DMS79 treated with DMSO at 0.1 percent for 48 hours (cell line): ENCODE measurements around the gene C5orf46.
A peak's percentile ranks its signal among the peaks of the same experiment; 100 is the strongest.
"Not testable (repeated sequence)": the region's sequence is repeated elsewhere in the genome, so short reads cannot be mapped to it uniquely, and the experiment has no call there.

Source experiments
- DNase-seq: peaks from one replicate; lab custom pipeline; 2025; lab: John Stamatoyannopoulos, UW

The C5orf46 gene

DNA sequence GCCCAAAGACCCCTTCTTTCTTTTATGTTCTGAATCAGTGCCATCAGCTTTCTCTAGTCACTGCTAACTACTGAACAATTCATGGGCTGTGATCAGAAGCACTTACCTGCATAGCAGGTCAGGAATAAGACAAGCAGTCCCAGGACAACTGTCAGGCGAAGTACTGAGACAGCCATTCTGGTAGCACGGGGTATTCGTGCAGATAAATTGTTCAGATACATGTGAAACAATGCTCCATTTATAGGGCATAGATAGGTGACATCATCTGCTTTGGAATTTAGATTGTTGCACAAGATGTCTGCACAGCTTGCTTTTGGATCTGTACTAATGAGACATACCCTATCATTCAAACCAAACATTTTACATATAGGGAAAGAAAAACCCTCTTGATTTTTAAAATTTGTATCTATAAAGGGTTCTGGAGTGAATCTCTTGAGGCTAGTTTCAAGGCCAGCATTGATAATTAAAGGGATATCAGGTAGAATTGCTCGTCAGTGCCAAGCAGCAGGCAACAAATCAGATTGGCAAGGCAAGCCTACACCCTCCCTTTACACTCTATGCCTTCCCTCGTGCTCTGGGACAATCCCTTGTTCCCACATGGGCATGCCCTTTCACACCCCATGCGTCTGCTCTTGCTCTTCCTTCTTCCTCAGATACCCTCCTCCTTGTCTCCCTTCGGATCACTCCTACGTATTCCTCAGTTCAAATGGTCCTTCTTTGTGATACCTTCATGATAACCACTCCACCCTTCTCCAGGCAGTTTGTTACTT, at the start of gene C5orf46:
Gene C5orf46 (minus strand): TSS at position 213 of the 770 bp plus-strand sequence. CDS start 37 bp downstream, at position 176.
- no peak for DNase-seq

DNA sequence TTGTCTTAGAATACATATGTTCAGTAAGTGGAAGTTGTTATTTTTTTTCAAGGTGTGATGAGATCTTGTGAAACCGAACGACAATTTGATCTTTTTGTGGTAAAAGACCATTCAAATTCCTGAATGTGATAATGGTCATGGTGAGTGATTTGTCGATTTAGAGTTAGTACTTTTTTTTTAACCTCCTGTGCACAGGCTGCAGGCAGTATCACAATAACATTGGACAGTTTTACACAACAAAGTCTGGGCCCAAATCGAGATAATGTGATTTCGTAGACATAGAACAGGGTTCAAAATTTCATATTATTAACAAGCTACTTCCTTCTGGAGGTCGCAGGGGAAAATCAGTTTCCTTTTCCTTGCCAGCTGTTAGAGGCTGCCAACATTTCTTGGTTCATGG, 48.6 kb upstream of the C5orf46 start:
- DNase-seq = no peak

- peak; percentile 34 for DNase-seq
Observed at GRCh38 chr5:147949711-147950573, 43.6 kb upstream of the C5orf46 start.

- not testable (repeated sequence) for DNase-seq
Observed at GRCh38 chr5:147946658-147947274, 40.4 kb upstream of the C5orf46 start.

DNA sequence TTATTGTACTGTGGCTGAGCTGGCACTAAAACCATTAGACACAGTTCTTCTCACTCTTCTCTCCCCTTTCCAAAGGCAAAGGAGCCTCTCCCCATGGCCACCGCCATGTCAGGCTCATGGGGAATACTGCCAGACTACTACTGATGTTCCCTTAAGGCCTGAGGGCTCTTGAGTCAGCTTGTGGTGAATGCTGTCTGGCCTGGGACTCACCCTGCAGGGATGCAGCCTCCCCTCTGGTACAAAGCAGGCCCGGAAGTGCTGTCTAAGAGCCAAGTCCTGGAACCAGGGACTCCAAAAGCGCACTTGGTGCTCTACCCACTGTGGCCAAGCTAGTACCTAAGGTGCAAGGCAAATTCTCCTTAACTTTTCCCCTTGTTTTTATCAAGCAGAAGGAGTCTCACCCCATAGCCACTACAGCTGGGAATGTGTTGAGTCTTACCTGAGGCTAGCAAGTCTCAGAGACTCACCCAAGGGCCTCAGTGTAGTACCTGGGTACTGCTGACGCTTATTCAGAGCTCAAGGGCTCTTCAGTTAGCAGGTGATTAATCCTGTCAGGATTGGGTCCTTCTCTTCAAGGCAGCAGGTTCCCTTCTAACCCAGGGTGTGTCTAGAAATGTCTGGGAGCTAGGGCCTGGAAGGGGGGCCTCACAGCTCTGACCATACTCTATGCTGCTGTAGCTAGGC, 33.2 kb upstream of the C5orf46 start:
- no peak for DNase-seq

DNA sequence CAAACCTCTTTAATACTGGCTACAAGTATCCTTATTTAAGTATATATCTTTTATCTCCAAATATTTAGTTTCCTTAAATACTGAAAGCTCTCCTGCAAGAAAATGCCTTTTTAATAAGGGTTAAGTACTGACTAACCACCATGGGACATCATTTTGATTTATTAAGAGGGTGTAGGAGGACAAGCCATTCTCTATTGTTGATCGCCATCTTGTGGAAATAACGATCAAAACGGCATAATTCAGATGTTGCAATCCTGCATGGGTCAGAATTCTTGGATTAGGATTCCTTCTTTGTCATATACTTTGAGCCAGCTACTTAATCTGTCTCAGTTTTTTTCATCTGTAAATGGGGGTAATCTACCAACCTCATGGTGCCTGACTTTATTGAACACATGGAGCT, 28.7 kb upstream of the C5orf46 start:
- no peak for DNase-seq

- no peak for DNase-seq
Observed at GRCh38 chr5:147930769-147931168, 24.4 kb upstream of the C5orf46 start.

DNA sequence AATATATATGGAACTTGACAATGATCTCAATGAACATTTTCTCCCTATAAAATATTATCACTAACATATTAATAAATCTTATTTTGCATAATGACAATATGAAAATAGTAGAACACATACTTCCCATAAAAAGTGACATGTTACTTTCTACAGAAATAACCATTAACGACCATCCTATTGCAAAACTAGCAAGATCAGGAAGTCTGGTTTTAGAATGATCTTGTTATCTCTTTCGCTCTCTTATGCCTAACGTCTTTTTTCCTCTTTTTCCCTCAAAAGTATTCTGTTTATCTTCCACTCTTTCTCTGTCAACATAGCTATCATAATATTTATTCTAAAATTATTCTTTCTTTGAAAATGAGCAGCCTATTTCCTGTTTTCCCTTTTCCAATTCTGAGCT, 21.6 kb upstream of the C5orf46 start:
- no peak for DNase-seq

GRCh38 chr5:147925020-147925419, 18.7 kb upstream of the C5orf46 start:
- no peak for DNase-seq

DNA sequence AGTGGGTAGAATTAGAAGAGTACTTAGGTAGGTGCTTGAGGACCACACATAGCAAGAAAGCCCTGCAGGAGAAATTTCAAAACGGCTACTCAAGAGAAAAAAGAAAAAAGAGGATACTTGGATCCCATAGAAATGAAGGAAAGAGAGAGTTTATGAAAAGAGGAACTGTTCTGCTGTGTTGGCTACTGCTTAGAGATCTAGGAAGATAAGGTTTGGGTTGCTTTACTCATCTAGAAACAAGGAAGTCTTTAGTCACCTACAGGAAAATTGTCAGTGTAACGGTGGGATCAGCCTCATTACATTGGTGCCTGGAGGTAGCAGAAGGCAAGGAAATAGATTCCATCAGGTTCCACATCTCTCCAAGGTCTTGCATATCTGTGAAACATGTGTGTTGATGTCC, 14.8 kb upstream of the C5orf46 start:
- no peak for DNase-seq

GRCh38 chr5:147920420-147921030, 14.2 kb upstream of the C5orf46 start:
- no peak for DNase-seq

GRCh38 chr5:147918899-147919298, 12.6 kb upstream of the C5orf46 start:
- no peak for DNase-seq

GRCh38 chr5:147918101-147918685, 11.9 kb upstream of the C5orf46 start:
- no peak for DNase-seq

GRCh38 chr5:147913786-147914185, 7.4 kb upstream of the C5orf46 start:
- DNase-seq = no peak

DNA sequence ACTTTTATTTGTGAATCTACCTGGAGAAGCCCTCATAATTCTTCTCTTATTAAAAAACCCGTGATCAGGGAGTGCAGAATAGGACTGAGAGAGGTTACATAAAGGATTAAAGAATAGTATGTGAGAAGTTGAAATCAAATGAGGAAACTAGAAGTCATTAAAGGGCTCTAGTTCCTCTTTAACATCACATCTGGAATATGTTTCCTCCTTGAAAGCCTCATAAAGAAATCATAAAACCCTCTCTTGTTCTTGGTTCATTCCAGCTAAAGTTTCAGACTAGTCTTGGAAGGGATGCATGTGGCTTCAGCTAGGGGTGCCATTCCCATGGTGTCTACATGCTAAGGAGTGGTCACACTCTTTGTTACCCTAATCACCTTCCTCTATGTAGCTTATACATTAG, 5.7 kb upstream of the C5orf46 start:
- DNase-seq = no peak

DNA sequence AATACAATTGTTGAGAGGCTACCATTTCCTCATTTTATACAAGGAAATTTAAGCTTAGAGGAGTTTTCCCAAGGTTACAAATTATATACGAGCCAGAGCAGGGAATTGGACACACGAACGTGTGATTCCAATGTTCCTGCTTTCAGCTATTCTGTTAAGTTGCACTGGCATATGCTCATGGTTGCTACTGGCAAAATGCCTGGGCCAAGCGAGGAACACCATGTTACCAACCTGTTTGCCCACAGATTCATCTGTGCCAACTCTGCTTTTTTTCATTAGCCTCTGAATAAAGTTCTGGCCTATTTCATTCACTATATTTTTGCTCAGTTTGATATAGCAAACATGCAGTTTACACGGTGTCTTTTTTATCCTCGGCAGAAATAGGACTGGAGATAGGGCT, 5.1 kb upstream of the C5orf46 start:
- no peak for DNase-seq

DNA sequence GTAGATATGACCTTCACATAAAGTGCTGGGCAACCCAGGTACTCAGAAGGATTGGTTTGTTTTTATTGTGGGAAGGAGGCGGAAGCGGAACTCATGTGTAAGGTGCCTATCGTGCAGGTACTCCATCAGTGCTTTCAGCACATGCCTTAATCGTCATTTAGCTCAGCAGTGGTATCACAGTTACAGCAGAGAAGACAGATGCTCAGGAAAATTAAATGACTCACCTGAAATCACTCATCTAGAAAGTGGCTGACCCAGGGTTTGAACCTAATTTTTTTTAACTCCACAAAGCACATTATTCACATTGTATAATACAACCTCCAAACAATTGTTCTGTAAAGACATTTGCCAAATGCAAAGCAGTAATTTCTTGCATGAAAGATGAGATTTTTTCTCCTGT, 2.2 kb downstream of the C5orf46 start:
- no peak for DNase-seq

DNA sequence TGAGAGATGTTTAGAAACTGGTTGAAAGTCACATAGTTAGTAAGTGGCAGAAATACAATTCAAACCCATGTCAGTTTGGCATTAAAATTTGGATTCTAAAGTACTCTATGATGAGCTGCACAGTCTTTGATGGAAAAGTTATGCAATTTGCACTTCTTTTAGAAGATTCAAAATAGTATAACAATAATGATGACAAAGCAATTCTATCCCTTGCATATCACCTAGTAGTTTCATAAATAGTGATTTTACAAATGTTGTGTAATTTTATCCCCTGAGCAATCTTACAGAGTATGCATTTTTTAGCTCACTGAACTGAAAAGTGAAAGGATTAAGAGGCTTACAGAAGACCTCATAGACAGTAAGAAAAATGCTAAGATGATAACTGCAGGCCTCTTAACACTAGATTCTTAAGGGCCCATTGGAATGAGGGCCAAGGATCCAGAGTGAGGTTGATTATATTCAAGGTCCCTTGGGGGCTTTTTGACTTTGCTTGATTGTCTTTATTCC, 3.7 kb downstream of the C5orf46 start:
- no peak for DNase-seq

GRCh38 chr5:147901599-147902039, 4.7 kb downstream of the C5orf46 start:
- no peak for DNase-seq

GRCh38 chr5:147898875-147899401, 7.4 kb downstream of the C5orf46 start:
- no peak for DNase-seq

DNA sequence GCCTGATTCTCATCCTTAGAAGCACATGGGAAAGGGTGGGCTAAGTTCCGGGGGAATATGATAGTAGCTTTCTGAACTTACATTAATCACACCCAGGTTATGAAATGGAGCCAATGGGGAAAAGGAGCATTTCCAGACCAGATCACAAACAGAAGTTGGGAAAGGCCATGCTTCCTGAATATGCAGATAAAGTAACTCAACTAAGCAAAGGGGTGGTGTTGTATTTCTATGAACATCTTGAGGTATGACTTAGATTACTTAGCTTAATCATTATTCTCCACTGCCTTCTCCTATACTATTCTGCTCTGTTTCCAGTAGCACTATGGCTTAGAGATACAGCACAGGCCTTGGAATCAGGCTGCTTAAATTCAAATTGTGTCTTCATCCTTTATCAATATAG, 10.5 kb downstream of the C5orf46 start:
- no peak for DNase-seq
